OCI-LY3 (cell line): ENCODE data around the gene GPR39.

ENCODE experiments used
- H2AFZ ChIP-seq: fragments of 200-600, 300-600 bp; shearing (Covaris generic); 2 replicates; pipeline ENCODE4 v1.6.0; 2014; ENCODE audit warnings: antibody characterized with exemption, low read depth, low read length
- H3K27ac ChIP-seq: fragments of 200-600, 300-600 bp; sonication (generic); 2 replicates; pipeline ENCODE4 v1.5.1; 2014; ENCODE audit warnings: mild to moderate bottlenecking, low read length, moderate library complexity, mixed read lengths
- H3K27me3 ChIP-seq: fragments of 200-600, 300-600 bp; sonication (generic); 2 replicates; pipeline ENCODE4 v1.6.1; 2014; ENCODE audit warnings: low read depth, low read length, mixed read lengths
- H3K36me3 ChIP-seq: fragments of 200-600, 300-600 bp; sonication (generic); replicated peaks from 2 replicates; pipeline ENCODE3; 2014; ENCODE audit warnings: low read depth, low read length, mixed read lengths
- H3K4me1 ChIP-seq: fragments of 300-600, 200-600 bp; sonication (generic); 2 replicates; pipeline ENCODE4 v1.6.1; 2014; ENCODE audit warnings: low read length, mixed read lengths
- H3K4me2 ChIP-seq: fragments of 200-600, 300-600 bp; sonication (generic); 2 replicates; pipeline ENCODE4 v1.6.1; 2014; ENCODE audit warnings: low read length, mixed read lengths
- H3K4me3 ChIP-seq: fragments of 300-600, 200-600 bp; sonication (generic); 2 replicates; pipeline ENCODE4 v1.5.1; 2014; ENCODE audit warnings: antibody characterized with exemption, mild to moderate bottlenecking, low read length, moderate library complexity
- H3K79me2 ChIP-seq: fragments of 300-600, 200-600 bp; shearing (Covaris generic); 2 replicates; pipeline ENCODE4 v1.6.1; 2014; ENCODE audit warnings: mild to moderate bottlenecking, low read length, mixed read lengths
- H3K9ac ChIP-seq: fragments of 300-600, 200-600 bp; shearing (Covaris generic); 2 replicates; pipeline ENCODE4 v1.6.0; 2014; ENCODE audit warnings: mild to moderate bottlenecking, low read length, moderate library complexity
- H3K9me3 ChIP-seq: fragments of 200-600, 300-600 bp; shearing (Covaris generic); 2 replicates; pipeline ENCODE4 v1.6.1; 2014; ENCODE audit warnings: low read length, mixed read lengths; ENCODE audit not compliant: insufficient read depth
- H4K20me1 ChIP-seq: fragments of 200-600, 300-600 bp; sonication (generic); 2 replicates; pipeline ENCODE4 v1.6.1; 2016; ENCODE audit warnings: low read length, mixed read lengths; ENCODE audit not compliant: insufficient read depth
- CTCF ChIP-seq: fragments of 200-600, 300-600 bp; sonication (generic); IDR thresholded peaks from 2 replicates; pipeline ENCODE4 v1.5.1; 2014; ENCODE audit warnings: antibody characterized with exemption, low read length, low read depth
- EZH2phosphoT487 ChIP-seq: fragments of 200-600 bp; shearing (Covaris generic); IDR thresholded peaks from 2 replicates; pipeline ENCODE4 v1.6.1; 2018; ENCODE audit warnings: antibody characterized with exemption, mixed run types, low read depth

Gene GPR39

DNA sequence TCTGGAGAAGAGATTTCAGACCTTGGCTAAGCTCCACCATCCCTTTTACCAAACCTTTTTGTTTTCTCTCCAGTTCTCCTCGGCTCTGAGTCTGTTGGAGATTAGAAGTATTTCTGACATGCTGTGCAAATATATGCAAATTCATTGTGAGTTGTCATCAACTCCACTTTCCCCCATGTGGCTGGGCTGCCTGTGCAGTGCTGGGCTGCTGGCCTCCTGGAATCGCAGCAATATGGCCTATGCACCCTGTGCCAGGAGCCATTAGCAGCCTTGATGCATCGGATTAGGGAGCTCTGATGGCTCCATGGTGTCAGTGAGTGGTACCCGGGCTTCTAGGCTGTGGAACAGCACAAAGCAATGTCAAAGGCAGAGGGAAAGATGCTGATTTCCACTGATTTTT lies 80.0 kb downstream of the GPR39 start:
- no peak overlapping the region for H3K27ac ChIP-seq
- no peak overlapping the region for H3K4me3 ChIP-seq
- no peaks in the 10 kb centered on the region for H3K27me3 ChIP-seq
- H3K9me3 ChIP-seq: no peaks in the 10 kb centered on the region
- H2AFZ ChIP-seq: no peak overlapping the region
- H3K4me1 ChIP-seq: no peaks in the 10 kb centered on the region
- no peak overlapping the region for H3K4me2 ChIP-seq
- no peaks in the 10 kb centered on the region for H3K36me3 ChIP-seq
- H4K20me1 ChIP-seq: no peaks in the 10 kb centered on the region
- TF ChIP-seq CTCF: no peak
- H3K9ac ChIP-seq: no peak overlapping the region
- H3K79me2 ChIP-seq: no peaks in the 10 kb centered on the region

DNA sequence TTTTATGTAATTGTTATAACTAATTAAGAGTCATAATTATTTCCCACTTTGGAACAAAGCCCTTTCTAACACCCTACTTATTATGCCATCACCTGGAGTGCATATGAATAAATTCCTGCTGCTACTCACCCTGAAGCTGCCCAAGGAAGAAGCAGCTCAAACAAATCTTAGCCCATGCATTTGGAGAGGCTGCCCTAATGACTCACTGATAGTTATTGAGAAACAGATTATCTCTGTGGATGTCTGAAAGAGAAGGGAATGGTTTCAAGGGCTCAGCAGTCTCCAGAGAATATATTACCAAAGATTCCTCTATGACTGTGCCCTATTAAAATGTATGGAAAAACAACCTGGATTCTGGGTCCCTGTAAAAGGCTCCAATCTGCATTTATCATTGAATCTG lies 81.0 kb downstream of the GPR39 start:
- H3K4me1 ChIP-seq: no peaks in the 10 kb centered on the region
- H3K27ac ChIP-seq: no peak overlapping the region
- TF ChIP-seq CTCF (no peak), EZH2phosphoT487 (no peak)
- H3K9ac ChIP-seq: no peak overlapping the region
- no peak overlapping the region for H3K4me2 ChIP-seq
- H3K4me3 ChIP-seq: no peak overlapping the region
- no peaks in the 10 kb centered on the region for H3K9me3 ChIP-seq
- H3K27me3 ChIP-seq: no peaks in the 10 kb centered on the region
- H4K20me1 ChIP-seq: no peaks in the 10 kb centered on the region
- H3K79me2 ChIP-seq: no peaks in the 10 kb centered on the region
- H2AFZ ChIP-seq: no peak overlapping the region
- H3K36me3 ChIP-seq: no peaks in the 10 kb centered on the region

- Histone ChIP-seq H3K36me3 (no peaks in the 10 kb centered on the region), H3K9ac (no peak overlapping the region), H3K4me1 (no peaks in the 10 kb centered on the region), H3K4me2 (no peak overlapping the region), H3K27ac (no peak overlapping the region), H3K4me3 (no peak overlapping the region), H2AFZ (no peak overlapping the region), H3K27me3 (no peaks in the 10 kb centered on the region), H4K20me1 (no peaks in the 10 kb centered on the region), H3K79me2 (no peaks in the 10 kb centered on the region), H3K9me3 (no peaks in the 10 kb centered on the region)
- TF ChIP-seq CTCF: no peak
- TF ChIP-seq EZH2phosphoT487: no peak
Observed at GRCh38 chr2:132503701-132504100, 87.1 kb downstream of the GPR39 start.

DNA sequence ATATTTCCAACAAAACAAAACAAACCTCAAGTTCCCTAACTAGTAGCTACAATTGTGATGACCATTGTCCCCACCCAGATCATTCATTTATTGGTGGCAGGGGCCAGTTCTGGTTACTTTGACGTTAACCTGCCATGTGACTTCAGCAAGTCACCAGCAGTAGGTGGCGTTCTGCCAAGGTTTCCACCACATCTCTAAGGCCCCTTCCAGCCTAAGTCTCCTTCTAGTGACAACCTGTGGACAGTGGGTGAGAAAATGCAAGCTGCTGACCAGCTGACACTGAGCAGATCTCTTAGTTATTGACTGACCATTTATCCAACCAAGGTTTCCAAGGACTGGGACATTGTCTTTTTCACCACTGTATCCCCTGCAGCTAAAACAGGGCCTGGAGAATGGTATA lies 98.4 kb downstream of the GPR39 start:
- no peaks in the 10 kb centered on the region for H3K27me3 ChIP-seq
- H3K9me3 ChIP-seq: no peaks in the 10 kb centered on the region
- H2AFZ ChIP-seq: no peak overlapping the region
- no peak overlapping the region for H3K4me3 ChIP-seq
- no peaks in the 10 kb centered on the region for H3K79me2 ChIP-seq
- H3K4me1 ChIP-seq: no peaks in the 10 kb centered on the region
- H3K27ac ChIP-seq: no peak overlapping the region
- H4K20me1 ChIP-seq: no peaks in the 10 kb centered on the region
- TF ChIP-seq CTCF (no peak), EZH2phosphoT487 (no peak)
- H3K4me2 ChIP-seq: no peak overlapping the region
- no peak overlapping the region for H3K9ac ChIP-seq
- no peaks in the 10 kb centered on the region for H3K36me3 ChIP-seq
